ENCODE results near the gene RPS6KA2.
"Not testable (repeated sequence)": the region's sequence is repeated elsewhere in the genome, so short reads cannot be mapped to it uniquely, and the experiment has no call there.

- TF ChIP-seq CTCF (IDR thresholded peaks at IDR 0.05; ENCODE audit: extremely low read depth in 1 of 2, insufficient read depth in 1 of 2, low read depth in 1 of 2, low read length in 2 of 2): peak; percentile 51 to 71
- TF ChIP-seq POLR2A (IDR thresholded peaks at IDR 0.05; ENCODE audit: low read depth, low read length); MAX (IDR thresholded peaks at IDR 0.05; ENCODE audit: insufficient read depth, insufficient read length); FOS (IDR thresholded peaks at IDR 0.05; ENCODE audit: borderline replicate concordance, insufficient read depth, low read length); EZH2 (IDR thresholded peaks at IDR 0.05; ENCODE audit: borderline replicate concordance, low read depth, low read length, severe bottlenecking); JUN (IDR thresholded peaks at IDR 0.05; ENCODE audit: borderline replicate concordance, insufficient read depth, insufficient read length, low read depth): not testable (repeated sequence)
These were observed 226.3 kb downstream of the RPS6KA2 start for GRCh38 chr6:166400649-166401250.

Data from endothelial cell of umbilical vein (primary cell).